Measurements from ENCODE around the gene ALDH1A1. TPM values are rescaled to one million over a fixed set of nuclear protein-coding genes. Genes with fewer than 3 reads are reported as not detected.

Gene ALDH1A1
- polyA plus RNA-seq, 3 donors, result 271 to 288 (median 273) TPM

- DNase-seq (ENCODE audit: extremely low read depth in 1 of 11, low read depth in 9 of 11, low spot score in 4 of 11), result no peak
These were observed 30.8 kb upstream of the ALDH1A1 start for GRCh38 chr9:72983512-72984225.

- no peak for DNase-seq (ENCODE audit: extremely low read depth in 1 of 11, low read depth in 9 of 11, low spot score in 4 of 11)
These were observed 30.2 kb upstream of the ALDH1A1 start for GRCh38 chr9:72983056-72983455.

- no peak for DNase-seq (ENCODE audit: extremely low read depth in 1 of 11, low read depth in 9 of 11, low spot score in 4 of 11)
These were observed 29.4 kb upstream of the ALDH1A1 start for GRCh38 chr9:72982146-72982799.

- no peak for DNase-seq (ENCODE audit: extremely low read depth in 1 of 11, low read depth in 9 of 11, low spot score in 4 of 11)
These were observed 28.6 kb upstream of the ALDH1A1 start for GRCh38 chr9:72981433-72981832.

- DNase-seq (ENCODE audit: extremely low read depth in 1 of 11, low read depth in 9 of 11, low spot score in 4 of 11), result no peak
These were observed 27.9 kb upstream of the ALDH1A1 start for GRCh38 chr9:72980600-72981265.

- no peak for DNase-seq (ENCODE audit: extremely low read depth in 1 of 11, low read depth in 9 of 11, low spot score in 4 of 11)
These were observed 27.3 kb upstream of the ALDH1A1 start for GRCh38 chr9:72980183-72980582.

GRCh38 chr9:72979405-72980100, 26.7 kb upstream of the ALDH1A1 start:
- DNase-seq (ENCODE audit: extremely low read depth in 1 of 11, low read depth in 9 of 11, low spot score in 4 of 11), result no peak

GRCh38 chr9:72978744-72979143, 25.9 kb upstream of the ALDH1A1 start:
- DNase-seq (ENCODE audit: extremely low read depth in 1 of 11, low read depth in 9 of 11, low spot score in 4 of 11), result no peak

GRCh38 chr9:72977670-72978069, 24.8 kb upstream of the ALDH1A1 start:
- DNase-seq (ENCODE audit: extremely low read depth in 1 of 11, low read depth in 9 of 11, low spot score in 4 of 11), result no peak

GRCh38 chr9:72974501-72974900, 21.6 kb upstream of the ALDH1A1 start:
- no peak for DNase-seq (ENCODE audit: extremely low read depth in 1 of 11, low read depth in 9 of 11, low spot score in 4 of 11)

- no peak for DNase-seq (ENCODE audit: extremely low read depth in 1 of 11, low read depth in 9 of 11, low spot score in 4 of 11)
These were observed 19.8 kb upstream of the ALDH1A1 start for GRCh38 chr9:72972636-72973035.

GRCh38 chr9:72971411-72971810, 18.6 kb upstream of the ALDH1A1 start:
- no peak for DNase-seq (ENCODE audit: extremely low read depth in 1 of 11, low read depth in 9 of 11, low spot score in 4 of 11)

- DNase-seq (ENCODE audit: extremely low read depth in 1 of 11, low read depth in 9 of 11, low spot score in 4 of 11), result no peak
These were observed 7.6 kb upstream of the ALDH1A1 start for GRCh38 chr9:72960446-72960845.

- DNase-seq (ENCODE audit: extremely low read depth in 1 of 11, low read depth in 9 of 11, low spot score in 4 of 11), result no peak
These were observed 5.8 kb upstream of the ALDH1A1 start for GRCh38 chr9:72958485-72959281.

- no peak for DNase-seq (ENCODE audit: extremely low read depth in 1 of 11, low read depth in 9 of 11, low spot score in 4 of 11)
These were observed 2.7 kb upstream of the ALDH1A1 start for GRCh38 chr9:72955571-72955970.

GRCh38 chr9:72955126-72955455, 2.2 kb upstream of the ALDH1A1 start:
- DNase-seq (ENCODE audit: extremely low read depth in 1 of 11, low read depth in 9 of 11, low spot score in 4 of 11), result no peak

- DNase-seq (ENCODE audit: extremely low read depth in 1 of 11, low read depth in 9 of 11, low spot score in 4 of 11), result no peak
These were observed 1.7 kb upstream of the ALDH1A1 start for GRCh38 chr9:72954431-72955125.

GRCh38 chr9:72952381-72952690, 517 bp downstream of the ALDH1A1 start:
- no peak for DNase-seq (ENCODE audit: extremely low read depth in 1 of 11, low read depth in 9 of 11, low spot score in 4 of 11)
